ENCODE data around the gene DUSP14. TPM values are rescaled to one million over a fixed set of nuclear protein-coding genes. Genes with fewer than 3 reads are reported as not detected.

Gene DUSP14
- total and polyA plus RNA-seq, 2 of the 8 experiments (the other 6 are each of a cell fraction or from before 2014, with no cell fraction given) = 22.1 to 37.9 TPM

- no peak overlapping the region for H4K91ac ChIP-seq (replicated peaks; ENCODE audit: insufficient read length, low read length)
- peak overlapping the region; percentile 63; the same call in 1 of the 2 replicates for H2BK15ac ChIP-seq (ENCODE audit: low read length)
- H4K20me1 ChIP-seq (replicated peaks in 1 of 2; ENCODE audit: control insufficient read depth in 1 of 2, insufficient read depth in 2 of 2, low read length in 2 of 2) = peaks cover 0 to 3% of the 10 kb centered on the region in 2 experiments
- H3K79me2 ChIP-seq (ENCODE audit: control insufficient read depth in 1 of 2, insufficient read depth in 2 of 2, low read length in 2 of 2) = peaks cover 0 to 66% of the 10 kb centered on the region in 2 experiments; a peak in 2 of 4 replicates
- no peak overlapping the region for H3K18ac ChIP-seq (ENCODE audit: extremely low read depth, low read length)
- WGBS, 2 experiments (ENCODE audit: extremely low coverage in 1 of 2, insufficient coverage in 1 of 2, insufficient read length in 1 of 2, insufficient replicate concordance in 2 of 2, low coverage in 1 of 2, low lambda C conversion rate in 2 of 2, missing lambda C conversion rate in 1 of 2) = 88% methylated on average over 3 of the region's 3 CpGs; no CpG with 5 or more reads in 1 of the 2 experiments
- no peak overlapping the region for H4K5ac ChIP-seq (ENCODE audit: insufficient read length, low read depth, low read length)
- peak overlapping the region in 1 of 2 experiments; percentile 15; a peak in 1 of 4 replicates for H3K4me2 ChIP-seq (ENCODE audit: insufficient read depth in 1 of 2, low read depth in 2 of 2, low read length in 2 of 2)
- FAIRE-seq (no peak), DNase-seq (ENCODE audit: low read depth in 1 of 2, low spot score in 2 of 2) (no peak)
- POLR2A ChIA-PET (ENCODE audit: partially characterized antibody) = interaction anchor here (0.7 to 1.8 kb wide), 4 partner anchors 11 to 768 kb away, joined by 3 to 8 read pairs (median 5); no protein-coding TSS in a partner anchor
- H3K4me1 ChIP-seq (replicated peaks in 1 of 4; ENCODE audit: control insufficient read depth in 3 of 4, insufficient read depth in 4 of 4, low read length in 3 of 4) = peaks cover 7 to 14% (median 10%) of the 10 kb centered on the region in 4 experiments
- TF ChIP-seq SUZ12 (IDR thresholded peaks at IDR 0.05; ENCODE audit: low read length) = no peak
- no peak for TF ChIP-seq ASH2L (IDR thresholded peaks at IDR 0.05; ENCODE audit: low read length)
- TF ChIP-seq GABPA (IDR thresholded peaks at IDR 0.05; ENCODE audit: borderline replicate concordance, insufficient read depth, low read length) = no peak
- TF ChIP-seq TEAD4 (IDR thresholded peaks at IDR 0.05; ENCODE audit: low read depth, low read length) = no peak
- TF ChIP-seq CEBPB (IDR thresholded peaks at IDR 0.05; ENCODE audit: low read depth, low read length) = peak; percentile 95
- TF ChIP-seq HDAC2 (IDR thresholded peaks at IDR 0.05; ENCODE audit: borderline replicate concordance in 1 of 2, low read depth in 2 of 2, low read length in 2 of 2) = no peak
- H3K23ac ChIP-seq (ENCODE audit: insufficient read length) = no peak overlapping the region
- H3K9ac ChIP-seq (replicated peaks in 1 of 4; ENCODE audit: extremely low read depth in 1 of 4, low read depth in 3 of 4, low read length in 3 of 4) = no peak overlapping the region
- H2BK5ac ChIP-seq (ENCODE audit: low read depth, low read length) = no peak overlapping the region
- CTCF ChIA-PET (ENCODE audit: partially characterized antibody) = interaction anchor here (0.7 to 2.9 kb wide), 6 partner anchors 12 to 121 kb away, joined by 3 to 17 read pairs (median 4); no protein-coding TSS in a partner anchor
- H4K8ac ChIP-seq (ENCODE audit: extremely low read depth, insufficient read depth, low read length) = no peak overlapping the region
- H3K36me3 ChIP-seq (ENCODE audit: control insufficient read depth in 2 of 4, insufficient read depth in 4 of 4, low read length in 3 of 4) = no peaks in the 10 kb centered on the region
- H3K79me1 ChIP-seq (ENCODE audit: low read depth, low read length) = peaks cover 4% of the 10 kb centered on the region; the same call in 1 of the 2 replicates
- no peaks in the 10 kb centered on the region for H3K9me3 ChIP-seq (ENCODE audit: insufficient read depth in 2 of 2, low read depth in 1 of 2, low read length in 1 of 2)
- H2BK12ac ChIP-seq (ENCODE audit: low read depth, low read length) = peak overlapping the region; percentile 78; the same call in 1 of the 2 replicates
- H3K56ac ChIP-seq (replicated peaks; ENCODE audit: insufficient read length, low read depth, low read length) = no peak overlapping the region
- H3K14ac ChIP-seq (ENCODE audit: insufficient read length) = no peak overlapping the region
- H3K4ac ChIP-seq (replicated peaks; ENCODE audit: insufficient read length, low read depth, low read length) = no peak overlapping the region
- H3K4me3 ChIP-seq (ENCODE audit: extremely low read depth in 1 of 4, insufficient read depth in 2 of 4, low read depth in 3 of 4, low read length in 4 of 4) = no peak overlapping the region
- no peak overlapping the region for H2AK5ac ChIP-seq (ENCODE audit: low read depth, low read length)
- no peak overlapping the region for H2BK120ac ChIP-seq (replicated peaks; ENCODE audit: low read depth, low read length)
- H3K27me3 ChIP-seq (replicated peaks in 1 of 4; ENCODE audit: control insufficient read depth in 3 of 4, extremely low read depth in 1 of 4, insufficient read depth in 3 of 4, low read length in 3 of 4) = no peaks in the 10 kb centered on the region; a peak in 2 of 7 replicates
- H2BK20ac ChIP-seq (ENCODE audit: low read length) = no peak overlapping the region
- peaks cover 1% of the 10 kb centered on the region; the same call in 1 of the 2 replicates for H3K23me2 ChIP-seq (ENCODE audit: low read depth, low read length)
- H2AFZ ChIP-seq (ENCODE audit: low read length) = no peak overlapping the region
- H3K27ac ChIP-seq (ENCODE audit: low read depth, low read length) = no peak overlapping the region
These were observed 4.7 kb downstream of the DUSP14 start for GRCh38 chr17:37494401-37494831.
